ENCODE data around the gene CSF1R.
"Not testable (repeated sequence)": the region's sequence is repeated elsewhere in the genome, so short reads cannot be mapped to it uniquely, and the experiment has no call there.

CSF1R gene

DNA sequence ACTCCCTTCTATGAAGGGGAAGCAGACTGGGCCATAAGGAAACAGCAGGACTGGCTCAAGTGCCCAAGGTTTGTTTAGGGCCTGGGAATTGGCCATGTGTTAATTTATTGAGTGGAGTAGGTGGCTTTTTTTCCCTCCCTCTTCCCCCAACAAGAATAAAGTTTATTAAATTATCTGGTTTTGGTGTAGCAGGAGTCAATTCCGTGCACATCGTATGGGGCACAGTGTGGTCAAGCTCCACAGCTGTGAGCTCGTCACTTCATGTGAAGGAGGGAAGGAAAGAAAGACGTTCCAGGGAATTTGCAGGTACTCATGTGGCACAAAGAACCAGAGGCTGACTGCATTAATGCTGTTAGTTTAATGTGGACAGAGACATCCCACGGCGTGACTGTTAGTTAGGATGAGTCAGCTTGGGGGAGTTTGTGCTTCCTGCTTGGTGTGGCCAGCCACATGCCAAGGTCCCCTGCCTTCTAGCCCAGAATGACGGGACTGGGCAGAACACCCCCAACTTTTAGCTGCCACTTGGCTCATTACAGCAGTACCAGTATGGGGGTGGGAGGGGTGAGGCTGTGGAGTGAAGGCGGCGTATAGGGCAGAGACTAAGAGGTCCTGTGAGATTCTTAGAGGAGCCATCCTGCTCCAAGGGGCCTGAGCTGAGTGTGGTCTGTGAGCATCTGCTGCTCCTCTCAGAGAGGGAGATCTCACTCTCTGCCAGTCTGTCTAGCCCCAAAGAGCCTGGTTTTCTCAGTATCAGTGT is 33.2 kb downstream of the CSF1R start:
- Histone ChIP-seq H3K27me3 (ENCODE audit: insufficient read depth, low read length, poor library complexity) (no peaks in the 10 kb centered on the region), H3K9ac (ENCODE audit: low read depth, low read length) (no peak overlapping the region), H3K36me3 (ENCODE audit: insufficient read depth, low read length) (peaks cover 65% of the 10 kb centered on the region), H2AFZ (ENCODE audit: low read depth, low read length) (no peak overlapping the region), H3K27ac (ENCODE audit: low read length) (no peak overlapping the region), H3K79me2 (ENCODE audit: insufficient read depth, low read length) (no peaks in the 10 kb centered on the region), H3K9me3 (ENCODE audit: insufficient read depth, low read length, severe bottlenecking) (no peaks in the 10 kb centered on the region), H3K4me3 (ENCODE audit: low read depth in 1 of 2, low read length in 2 of 2) (no peak overlapping the region), H3K4me1 (ENCODE audit: insufficient read depth, low read length) (no peaks in the 10 kb centered on the region), H4K20me1 (ENCODE audit: insufficient read depth, low read length) (peaks cover 2% of the 10 kb centered on the region; the same call in 1 of the 2 replicates), H3K4me2 (ENCODE audit: insufficient read depth, low read length) (no peak overlapping the region)
- ATAC-seq (ENCODE audit: insufficient read depth, low read depth) (no peak), DNase-seq (no peak)
- no peak for TF ChIP-seq EZH2 (IDR thresholded peaks at IDR 0.05; ENCODE audit: borderline replicate concordance, low read depth, low read length, severe bottlenecking)
- TF ChIP-seq, protein P1, sequence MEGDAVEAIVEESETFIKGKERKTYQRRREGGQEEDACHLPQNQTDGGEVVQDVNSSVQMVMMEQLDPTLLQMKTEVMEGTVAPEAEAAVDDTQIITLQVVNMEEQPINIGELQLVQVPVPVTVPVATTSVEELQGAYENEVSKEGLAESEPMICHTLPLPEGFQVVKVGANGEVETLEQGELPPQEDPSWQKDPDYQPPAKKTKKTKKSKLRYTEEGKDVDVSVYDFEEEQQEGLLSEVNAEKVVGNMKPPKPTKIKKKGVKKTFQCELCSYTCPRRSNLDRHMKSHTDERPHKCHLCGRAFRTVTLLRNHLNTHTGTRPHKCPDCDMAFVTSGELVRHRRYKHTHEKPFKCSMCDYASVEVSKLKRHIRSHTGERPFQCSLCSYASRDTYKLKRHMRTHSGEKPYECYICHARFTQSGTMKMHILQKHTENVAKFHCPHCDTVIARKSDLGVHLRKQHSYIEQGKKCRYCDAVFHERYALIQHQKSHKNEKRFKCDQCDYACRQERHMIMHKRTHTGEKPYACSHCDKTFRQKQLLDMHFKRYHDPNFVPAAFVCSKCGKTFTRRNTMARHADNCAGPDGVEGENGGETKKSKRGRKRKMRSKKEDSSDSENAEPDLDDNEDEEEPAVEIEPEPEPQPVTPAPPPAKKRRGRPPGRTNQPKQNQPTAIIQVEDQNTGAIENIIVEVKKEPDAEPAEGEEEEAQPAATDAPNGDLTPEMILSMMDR (IDR thresholded peaks at IDR 0.05; ENCODE audit: borderline replicate concordance, extremely low read depth, low read length, poor library complexity, severe bottlenecking) = no peak

GRCh38 chr5:150052226-150052955 is 34.0 kb downstream of the CSF1R start:
- Histone ChIP-seq H3K36me3 (ENCODE audit: insufficient read depth, low read length) (peaks cover 73% of the 10 kb centered on the region), H3K9ac (ENCODE audit: low read depth, low read length) (no peak overlapping the region), H3K9me3 (ENCODE audit: insufficient read depth, low read length, severe bottlenecking) (no peaks in the 10 kb centered on the region), H3K4me2 (ENCODE audit: insufficient read depth, low read length) (no peak overlapping the region), H4K20me1 (ENCODE audit: insufficient read depth, low read length) (peaks cover 6% of the 10 kb centered on the region; the same call in 1 of the 2 replicates), H3K4me3 (ENCODE audit: low read depth in 1 of 2, low read length in 2 of 2) (no peak overlapping the region), H2AFZ (ENCODE audit: low read depth, low read length) (no peak overlapping the region), H3K27ac (ENCODE audit: low read length) (no peak overlapping the region), H3K27me3 (ENCODE audit: insufficient read depth, low read length, poor library complexity) (no peaks in the 10 kb centered on the region), H3K4me1 (ENCODE audit: insufficient read depth, low read length) (no peaks in the 10 kb centered on the region), H3K79me2 (ENCODE audit: insufficient read depth, low read length) (no peaks in the 10 kb centered on the region)
- DNase-seq (no peak), ATAC-seq (ENCODE audit: insufficient read depth, low read depth) (no peak)
- no peak for TF ChIP-seq EZH2 (IDR thresholded peaks at IDR 0.05; ENCODE audit: borderline replicate concordance, low read depth, low read length, severe bottlenecking)
- TF ChIP-seq, protein P1 (IDR thresholded peaks at IDR 0.05; ENCODE audit: borderline replicate concordance, extremely low read depth, low read length, poor library complexity, severe bottlenecking) = no peak

DNA sequence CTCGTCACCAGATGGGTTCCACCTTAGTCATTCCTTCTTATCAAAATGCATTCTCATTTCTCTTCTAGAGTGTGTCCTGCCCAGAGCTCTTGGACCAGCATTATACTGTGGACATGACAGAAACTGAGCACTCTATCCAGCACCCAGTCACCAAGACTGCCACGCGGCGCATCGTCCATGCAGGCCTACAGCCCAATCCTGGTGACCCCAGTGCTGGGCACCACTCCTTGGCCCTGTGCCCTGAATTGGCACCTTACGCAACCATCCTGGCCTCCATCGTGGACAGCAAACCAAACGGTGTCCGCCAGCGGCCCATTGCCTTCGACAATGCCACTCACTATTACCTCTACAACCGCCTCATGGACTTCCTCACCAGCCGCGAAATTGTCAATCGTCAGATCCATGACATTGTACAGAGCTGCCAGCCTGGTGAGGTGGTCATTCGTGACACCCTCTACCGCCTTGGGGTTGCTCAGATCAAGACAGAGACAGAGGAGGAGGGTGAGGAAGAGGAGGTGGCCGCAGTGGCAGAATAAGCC is 34.6 kb downstream of the CSF1R start:
- DNase-seq (no peak), ATAC-seq (ENCODE audit: insufficient read depth, low read depth) (no peak)
- peaks cover 77% of the 10 kb centered on the region for H3K36me3 ChIP-seq (ENCODE audit: insufficient read depth, low read length)

DNA sequence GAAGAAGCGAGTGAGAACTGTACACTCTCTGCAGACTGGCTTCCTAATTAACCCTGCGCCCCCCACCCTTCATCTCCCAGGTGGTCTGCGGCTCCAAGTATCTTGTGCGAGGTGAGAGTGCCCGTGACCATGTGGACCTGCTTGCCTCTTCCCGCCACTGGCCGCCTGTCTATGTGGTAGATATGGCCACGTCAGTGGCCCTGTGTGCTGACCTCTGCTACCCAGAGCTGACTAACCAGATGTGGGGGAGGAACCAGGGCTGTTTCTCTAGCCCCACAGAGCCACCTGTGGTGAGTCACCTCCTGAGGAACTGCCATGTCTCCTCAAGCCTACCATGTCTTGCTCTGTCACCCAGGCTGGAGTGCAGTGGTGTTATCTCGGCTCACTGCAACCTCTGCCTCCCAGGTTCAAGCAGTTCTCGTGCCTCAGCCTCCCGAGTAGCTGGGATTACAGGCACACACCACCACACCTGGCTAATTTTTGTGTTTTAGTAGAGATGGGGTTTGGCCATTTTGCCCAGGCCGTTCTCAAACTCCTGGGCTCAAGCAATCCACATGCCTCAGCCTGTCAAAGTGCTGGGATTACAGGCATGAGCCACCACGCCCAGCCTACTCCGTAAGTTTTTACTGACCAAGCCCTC is 36.1 kb downstream of the CSF1R start:
- peaks cover 88% of the 10 kb centered on the region for H3K36me3 ChIP-seq (ENCODE audit: insufficient read depth, low read length)
- H3K4me2 ChIP-seq (ENCODE audit: insufficient read depth, low read length); H3K79me2 ChIP-seq (ENCODE audit: insufficient read depth, low read length); H3K9ac ChIP-seq (ENCODE audit: low read depth, low read length); H3K4me3 ChIP-seq (ENCODE audit: low read depth in 1 of 2, low read length in 2 of 2); H2AFZ ChIP-seq (ENCODE audit: low read depth, low read length); ATAC-seq (ENCODE audit: insufficient read depth, low read depth); DNase-seq; H4K20me1 ChIP-seq (ENCODE audit: insufficient read depth, low read length); H3K27ac ChIP-seq (ENCODE audit: low read length); H3K9me3 ChIP-seq (ENCODE audit: insufficient read depth, low read length, severe bottlenecking); H3K27me3 ChIP-seq (ENCODE audit: insufficient read depth, low read length, poor library complexity); H3K4me1 ChIP-seq (ENCODE audit: insufficient read depth, low read length): not testable (repeated sequence)

More for the DNA sequence above, 34.6 kb downstream of the CSF1R start:
- no peak overlapping the region for H3K9ac ChIP-seq (ENCODE audit: low read depth, low read length)
- H3K4me3 ChIP-seq (ENCODE audit: low read depth in 1 of 2, low read length in 2 of 2) = no peak overlapping the region
- no peaks in the 10 kb centered on the region for H3K27me3 ChIP-seq (ENCODE audit: insufficient read depth, low read length, poor library complexity)
- H3K4me1 ChIP-seq (ENCODE audit: insufficient read depth, low read length) = no peaks in the 10 kb centered on the region
- no peaks in the 10 kb centered on the region for H3K9me3 ChIP-seq (ENCODE audit: insufficient read depth, low read length, severe bottlenecking)
- no peaks in the 10 kb centered on the region for H3K79me2 ChIP-seq (ENCODE audit: insufficient read depth, low read length)
- no peak overlapping the region for H3K27ac ChIP-seq (ENCODE audit: low read length)
- H4K20me1 ChIP-seq (ENCODE audit: insufficient read depth, low read length) = peaks cover 7% of the 10 kb centered on the region; the same call in 1 of the 2 replicates
- no peak overlapping the region for H3K4me2 ChIP-seq (ENCODE audit: insufficient read depth, low read length)
- no peak overlapping the region for H2AFZ ChIP-seq (ENCODE audit: low read depth, low read length)
- no peak for TF ChIP-seq EZH2 (IDR thresholded peaks at IDR 0.05; ENCODE audit: borderline replicate concordance, low read depth, low read length, severe bottlenecking)
- TF ChIP-seq, protein P1 (IDR thresholded peaks at IDR 0.05; ENCODE audit: borderline replicate concordance, extremely low read depth, low read length, poor library complexity, severe bottlenecking) = no peak
